HG02642 (cell line): ENCODE measurements around the gene FBXO48.
A peak's percentile ranks its signal among the peaks of the same experiment; 100 is the strongest.
"Not testable (repeated sequence)": the region's sequence is repeated elsewhere in the genome, so short reads cannot be mapped to it uniquely, and the experiment has no call there.

Source experiments
- ATAC-seq: cut with Tn5 transposase; IDR thresholded peaks from one replicate; pipeline ENCODE4 v1.9.1; 2021; ENCODE audit warnings: mild to moderate bottlenecking; ENCODE audit not compliant: unreplicated experiment, poor library complexity

Gene FBXO48

GRCh38 chr2:68472796-68473414 lies 5.8 kb upstream of the FBXO48 start:
- no peak for ATAC-seq

GRCh38 chr2:68471385-68471784 lies 4.3 kb upstream of the FBXO48 start:
- no peak for ATAC-seq

DNA sequence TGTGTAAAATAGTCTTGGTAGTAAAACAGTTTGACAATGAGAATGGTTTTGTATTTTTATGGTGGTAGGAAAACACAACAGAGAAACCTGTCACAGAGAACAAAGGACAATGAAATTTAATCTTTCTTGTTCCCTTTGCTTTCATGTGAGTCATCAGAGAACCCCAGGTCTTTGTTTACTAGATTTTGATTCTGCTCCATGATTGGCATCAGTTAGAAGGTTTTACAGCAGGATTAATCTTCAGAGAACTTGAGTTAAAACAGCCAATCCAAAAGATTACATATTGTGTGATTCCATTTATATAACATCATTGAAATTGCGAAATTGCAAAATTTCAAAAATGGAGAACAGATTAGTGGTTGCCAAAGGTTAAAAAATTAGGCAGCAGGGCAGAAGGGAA lies 2.8 kb upstream of the FBXO48 start:
- ATAC-seq = no peak

- no peak for ATAC-seq
These were observed 1.7 kb upstream of the FBXO48 start for GRCh38 chr2:68468801-68469200.

- ATAC-seq = peak; percentile 38
These were observed 367 bp downstream of the FBXO48 start for GRCh38 chr2:68466778-68467076.

DNA sequence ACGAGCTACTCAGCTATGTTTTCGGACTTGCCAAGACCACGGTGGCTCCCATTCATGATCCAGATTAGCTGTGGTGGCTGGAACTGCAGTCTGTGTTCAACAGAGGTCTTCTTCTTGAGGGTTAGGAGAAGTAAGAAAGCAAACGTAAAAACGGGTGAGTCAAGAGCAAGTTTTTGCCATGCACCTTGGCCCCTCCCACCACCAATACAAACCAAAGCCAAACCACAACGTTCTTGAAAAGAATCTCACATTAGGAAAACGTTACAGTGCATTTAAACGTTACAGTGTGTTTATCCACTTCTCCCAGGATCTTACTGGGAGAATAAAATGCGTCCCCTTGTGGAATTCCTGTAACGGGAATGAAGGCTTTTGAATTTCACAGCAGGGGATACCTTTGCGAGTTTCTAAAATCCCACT lies 725 bp downstream of the FBXO48 start:
- no peak for ATAC-seq

DNA sequence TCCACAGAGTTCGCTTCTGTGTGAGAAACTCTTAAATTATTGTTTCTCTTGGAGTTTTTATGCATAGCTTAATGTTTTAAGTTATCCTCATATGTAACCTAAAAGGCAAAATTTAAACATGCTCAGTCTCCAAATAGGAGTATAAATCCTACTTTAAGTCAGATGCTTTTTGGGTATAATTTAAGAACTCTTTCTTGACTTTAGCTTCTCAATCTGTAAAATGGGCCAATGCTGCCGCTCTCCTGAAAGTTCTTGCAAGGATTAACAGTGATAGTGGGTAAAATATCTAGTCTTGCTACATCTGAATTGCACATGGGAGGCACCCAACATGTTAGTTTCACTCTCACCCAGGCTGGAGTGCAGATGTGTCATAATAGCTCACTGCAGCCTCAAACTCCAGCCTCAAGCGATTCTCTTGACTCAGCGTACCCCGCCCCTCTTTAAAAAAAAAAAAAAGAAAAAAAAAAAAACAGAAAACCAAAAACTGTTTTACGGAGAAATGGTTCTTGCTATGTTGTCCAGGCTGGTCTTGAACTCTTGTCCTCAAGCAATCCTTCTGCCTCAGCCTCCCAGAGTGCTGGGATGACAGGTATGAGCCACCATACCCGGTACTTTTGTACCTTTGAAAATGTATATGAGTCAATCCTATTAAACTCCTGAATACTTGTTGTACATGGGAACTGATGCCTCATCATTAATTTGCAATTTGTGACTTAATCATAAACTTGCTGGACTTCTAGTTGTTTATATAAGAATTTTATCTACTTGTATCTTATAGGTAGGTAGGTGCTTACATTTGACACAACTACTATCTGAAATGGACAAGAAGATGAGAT lies 1.8 kb downstream of the FBXO48 start:
- no peak for ATAC-seq

DNA sequence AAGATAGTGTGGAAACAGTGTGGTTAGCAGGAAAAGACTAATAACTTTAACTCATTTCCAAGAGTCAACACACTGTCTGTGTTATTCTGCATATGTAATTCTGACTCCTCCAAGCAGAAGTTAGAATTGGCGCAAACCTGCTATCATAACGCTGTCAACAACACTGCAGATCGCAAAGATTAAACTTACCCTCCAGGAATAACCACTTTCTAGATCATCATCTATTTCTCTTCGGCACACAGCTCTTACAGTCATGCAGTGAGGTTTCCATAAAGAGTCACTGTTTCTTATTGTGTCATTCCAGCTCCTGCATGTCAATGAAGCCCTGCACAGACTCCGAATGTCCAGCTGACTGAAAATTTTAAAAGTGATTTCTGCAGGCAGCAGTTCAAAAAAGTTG lies 2.4 kb downstream of the FBXO48 start:
- ATAC-seq = no peak

DNA sequence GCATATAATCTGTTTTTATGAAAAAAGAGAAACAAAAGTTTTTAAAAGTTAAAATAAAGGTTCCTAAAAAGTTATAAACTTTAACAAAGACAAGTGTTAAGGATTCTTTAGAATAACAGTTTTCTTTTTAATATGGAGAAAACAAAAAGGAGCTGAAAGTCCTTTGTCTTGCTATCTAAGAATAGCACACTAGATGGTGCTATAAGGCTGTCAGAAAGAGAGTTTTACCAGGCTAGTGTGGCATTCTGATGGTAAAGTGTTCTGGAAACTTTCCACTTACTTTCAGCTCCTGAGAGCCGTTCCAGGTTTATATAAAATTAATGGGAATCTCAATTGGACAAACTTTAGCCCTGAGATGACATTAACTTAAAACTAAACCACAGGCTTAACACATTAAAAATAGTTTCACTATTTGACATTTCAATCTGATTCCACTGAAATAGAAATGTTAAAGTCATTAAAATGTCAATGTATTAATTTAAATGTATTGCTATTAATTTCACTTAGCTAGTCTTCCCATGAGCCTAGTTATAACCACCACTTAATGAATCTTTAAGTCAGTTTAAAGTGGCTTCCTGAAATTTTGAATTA lies 3.7 kb downstream of the FBXO48 start:
- ATAC-seq = no peak

- ATAC-seq = no peak
These were observed 8.1 kb downstream of the FBXO48 start for GRCh38 chr2:68458981-68459380.

GRCh38 chr2:68456198-68456597 lies 10.9 kb downstream of the FBXO48 start:
- no peak for ATAC-seq

GRCh38 chr2:68454719-68455118 lies 12.4 kb downstream of the FBXO48 start:
- ATAC-seq = no peak

GRCh38 chr2:68453761-68454360 lies 13.2 kb downstream of the FBXO48 start:
- ATAC-seq = no peak

DNA sequence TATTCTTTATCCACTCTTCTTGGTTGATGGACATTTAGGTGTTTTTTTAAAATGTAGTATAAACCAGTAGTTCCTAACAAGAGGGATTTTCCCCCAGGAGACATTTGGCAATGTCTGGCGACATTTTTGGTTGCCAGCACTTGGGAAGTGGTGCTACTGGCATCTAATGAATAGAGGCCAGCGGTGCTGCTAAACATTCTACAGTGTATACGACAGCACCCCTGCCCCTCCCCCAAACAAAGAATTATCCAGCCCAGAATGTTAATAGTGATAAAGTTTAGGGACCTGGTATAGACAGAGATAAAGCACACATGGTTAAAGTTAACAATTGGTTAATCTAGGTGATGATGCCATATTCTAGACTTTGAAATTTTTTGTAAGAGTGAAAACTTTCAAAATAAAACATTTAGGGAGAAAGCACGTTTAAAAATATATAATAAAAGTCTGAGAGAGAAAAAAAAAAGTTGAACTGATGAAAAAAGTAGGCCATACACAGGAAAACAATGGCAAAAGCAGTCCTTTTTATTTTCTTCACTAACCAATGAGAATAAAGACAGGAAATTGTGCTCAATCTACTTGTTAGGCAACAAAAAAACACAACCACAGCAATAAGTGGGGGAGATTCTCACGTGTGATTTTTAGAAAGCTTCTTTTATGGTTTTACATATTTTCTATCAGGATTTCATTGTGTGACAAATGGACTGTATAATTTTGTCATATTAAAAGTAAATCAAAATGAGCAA lies 14.8 kb downstream of the FBXO48 start:
- ATAC-seq = no peak

DNA sequence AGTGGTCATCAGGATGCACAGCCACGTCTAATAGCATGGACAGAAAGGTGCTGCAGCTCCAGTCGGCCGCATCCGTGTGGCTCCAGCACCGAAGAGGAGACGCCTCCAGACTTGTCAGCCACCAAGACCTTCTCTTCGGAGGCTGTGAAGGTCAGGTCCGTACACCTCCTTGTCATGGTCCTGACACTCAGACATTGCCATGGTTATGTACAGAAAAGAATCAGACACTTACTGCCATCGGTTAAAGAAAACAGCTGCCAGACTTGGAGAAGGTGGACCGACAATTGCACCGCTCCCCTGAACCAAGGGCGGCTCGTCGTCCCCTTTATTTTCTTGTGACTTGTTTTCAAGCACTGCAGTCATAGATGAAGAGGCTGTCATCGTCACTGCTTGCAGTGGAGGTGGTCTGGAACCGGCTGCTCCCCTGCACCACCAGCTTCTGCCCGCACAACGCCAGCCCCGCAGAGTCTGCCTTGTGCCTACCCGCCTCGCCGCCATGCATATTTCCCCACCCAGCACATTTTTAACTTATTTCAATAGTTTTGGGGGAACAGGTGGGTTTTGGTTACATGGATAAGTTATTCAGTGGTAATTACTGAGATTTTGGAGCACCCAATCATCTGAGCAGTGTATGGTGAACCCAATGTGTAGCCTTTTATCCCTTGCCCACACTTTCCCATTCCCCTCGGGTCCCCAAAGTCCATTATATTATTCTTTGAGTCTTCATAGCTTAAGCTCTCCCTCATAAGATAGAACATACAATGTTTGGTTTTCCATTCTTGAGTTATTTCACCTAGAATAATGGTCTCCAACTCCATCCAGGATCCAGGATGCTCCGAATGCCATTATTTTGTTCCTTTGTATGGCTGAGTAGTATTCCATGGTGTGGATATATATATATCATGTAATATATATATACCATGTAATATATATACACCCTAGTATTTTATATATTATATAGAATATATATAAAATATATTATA lies 18.1 kb downstream of the FBXO48 start:
- ATAC-seq = no peak

DNA sequence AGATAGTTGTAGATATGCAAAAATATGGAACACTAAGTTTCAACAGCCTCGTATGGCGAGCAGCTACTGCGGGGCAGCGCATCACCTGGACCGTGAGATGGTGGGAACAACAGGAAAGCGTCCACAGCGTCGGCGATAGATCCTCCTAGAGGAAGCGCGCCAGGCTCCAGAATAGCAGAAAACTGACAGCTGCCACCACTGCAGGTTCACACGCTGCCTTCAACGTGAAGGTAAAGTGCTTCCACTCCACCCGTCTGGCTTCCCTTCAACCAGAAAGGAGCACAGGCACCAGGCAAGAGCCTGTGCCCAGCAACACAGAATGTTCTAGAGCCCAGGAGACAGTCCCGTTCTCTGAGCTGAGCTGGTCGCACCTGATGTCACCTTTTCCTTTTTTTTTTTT lies 20.0 kb downstream of the FBXO48 start:
- ATAC-seq = no peak

- not testable (repeated sequence) for ATAC-seq
These were observed 20.7 kb downstream of the FBXO48 start for GRCh38 chr2:68446425-68446824.

GRCh38 chr2:68441994-68442322 lies 25.1 kb downstream of the FBXO48 start:
- no peak for ATAC-seq

GRCh38 chr2:68441179-68441993 lies 25.7 kb downstream of the FBXO48 start:
- ATAC-seq = peak; percentile 96
